Measurements from ENCODE around the gene NHP2.

- no peak for TF ChIP-seq POLR2A (IDR thresholded peaks at IDR 0.05)
- no peak for TF ChIP-seq CTCF (IDR thresholded peaks at IDR 0.05)
These were observed 41.1 kb downstream of the NHP2 start for GRCh38 chr5:178112545-178112944.
